Astrocyte of the cerebellum (primary cell): ENCODE results near the gene CASQ1.

Source experiments
- DNase-seq: peaks from one replicate; pipeline ENCODE4 v3.0.0-alpha.2; 2011; ENCODE audit warnings: low read depth
- H3K4me3 ChIP-seq: 2 replicates; pipeline ENCODE4 v1.5.1; 2011; ENCODE audit warnings: mild to moderate bottlenecking, low read depth, low read length, moderate library complexity
- in situ Hi-C: cut with HindIII; loops from 2 replicates; pipeline ENCODE4 v1.10.0; 2017; ENCODE audit warnings: low sequenced_read_pairs
- TF ChIP-seq, protein P1 (sequence below): IDR thresholded peaks from 2 replicates; pipeline ENCODE4 v1.5.1; 2012; ENCODE audit warnings: low read length, low read depth, moderate library complexity, mild to moderate bottlenecking; ENCODE audit errors: missing control alignments

Gene CASQ1

DNA sequence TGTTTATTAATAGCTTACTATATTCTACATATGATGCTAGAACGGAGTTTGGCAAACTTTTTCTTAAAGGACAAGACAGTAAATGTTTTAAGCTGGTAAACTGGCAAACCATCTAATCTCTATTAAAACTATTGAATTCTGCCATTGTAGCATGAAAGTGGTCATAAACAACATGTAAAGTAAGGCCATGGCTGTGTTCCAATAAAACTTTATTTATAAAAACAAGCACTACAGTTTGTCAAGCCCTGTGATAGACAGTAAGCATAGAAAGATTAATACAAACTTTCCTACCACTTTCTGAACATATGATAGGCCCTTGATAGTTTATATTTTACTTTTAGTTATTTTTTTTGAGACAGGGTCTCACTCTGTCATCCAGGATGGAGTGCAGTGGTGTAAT lies 37.2 kb downstream of the CASQ1 start:
- in situ Hi-C loops, result no loop called here
- no peak for DNase-seq
- TF ChIP-seq, protein P1, sequence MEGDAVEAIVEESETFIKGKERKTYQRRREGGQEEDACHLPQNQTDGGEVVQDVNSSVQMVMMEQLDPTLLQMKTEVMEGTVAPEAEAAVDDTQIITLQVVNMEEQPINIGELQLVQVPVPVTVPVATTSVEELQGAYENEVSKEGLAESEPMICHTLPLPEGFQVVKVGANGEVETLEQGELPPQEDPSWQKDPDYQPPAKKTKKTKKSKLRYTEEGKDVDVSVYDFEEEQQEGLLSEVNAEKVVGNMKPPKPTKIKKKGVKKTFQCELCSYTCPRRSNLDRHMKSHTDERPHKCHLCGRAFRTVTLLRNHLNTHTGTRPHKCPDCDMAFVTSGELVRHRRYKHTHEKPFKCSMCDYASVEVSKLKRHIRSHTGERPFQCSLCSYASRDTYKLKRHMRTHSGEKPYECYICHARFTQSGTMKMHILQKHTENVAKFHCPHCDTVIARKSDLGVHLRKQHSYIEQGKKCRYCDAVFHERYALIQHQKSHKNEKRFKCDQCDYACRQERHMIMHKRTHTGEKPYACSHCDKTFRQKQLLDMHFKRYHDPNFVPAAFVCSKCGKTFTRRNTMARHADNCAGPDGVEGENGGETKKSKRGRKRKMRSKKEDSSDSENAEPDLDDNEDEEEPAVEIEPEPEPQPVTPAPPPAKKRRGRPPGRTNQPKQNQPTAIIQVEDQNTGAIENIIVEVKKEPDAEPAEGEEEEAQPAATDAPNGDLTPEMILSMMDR, result no peak
- no peak overlapping the region for H3K4me3 ChIP-seq

- TF ChIP-seq, protein P1, result no peak
- no peak for DNase-seq
- in situ Hi-C loops, result no loop called here
- H3K4me3 ChIP-seq, result no peak overlapping the region
Measured at GRCh38 chr1:160228431-160228830, 38.1 kb downstream of the CASQ1 start.

GRCh38 chr1:160232911-160233310 lies 42.5 kb downstream of the CASQ1 start:
- in situ Hi-C loops, result no loop called here
- no peak overlapping the region for H3K4me3 ChIP-seq
- DNase-seq, result no peak
- TF ChIP-seq, protein P1, result no peak

DNA sequence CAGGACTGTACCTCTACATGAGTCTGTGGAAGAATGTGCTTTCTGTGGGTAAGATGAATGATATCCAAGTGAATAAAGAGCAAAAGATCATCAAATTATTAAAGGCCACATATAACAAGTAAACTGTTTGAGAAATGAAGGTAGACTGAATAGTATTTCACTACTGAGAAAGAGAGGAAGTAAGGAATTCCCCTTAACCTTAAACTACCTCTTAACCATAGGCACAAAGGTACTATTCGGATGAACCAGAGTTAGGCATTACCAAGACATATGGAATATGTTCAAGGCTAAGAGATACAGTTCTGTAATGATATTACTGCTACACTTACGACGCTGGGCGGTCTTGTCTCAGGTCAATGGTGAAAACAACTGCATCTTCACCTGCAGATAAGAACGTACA lies 46.4 kb downstream of the CASQ1 start:
- TF ChIP-seq, protein P1, result no peak
- H3K4me3 ChIP-seq, result no peak overlapping the region
- DNase-seq, result no peak
- in situ Hi-C loops, result no loop called here

DNA sequence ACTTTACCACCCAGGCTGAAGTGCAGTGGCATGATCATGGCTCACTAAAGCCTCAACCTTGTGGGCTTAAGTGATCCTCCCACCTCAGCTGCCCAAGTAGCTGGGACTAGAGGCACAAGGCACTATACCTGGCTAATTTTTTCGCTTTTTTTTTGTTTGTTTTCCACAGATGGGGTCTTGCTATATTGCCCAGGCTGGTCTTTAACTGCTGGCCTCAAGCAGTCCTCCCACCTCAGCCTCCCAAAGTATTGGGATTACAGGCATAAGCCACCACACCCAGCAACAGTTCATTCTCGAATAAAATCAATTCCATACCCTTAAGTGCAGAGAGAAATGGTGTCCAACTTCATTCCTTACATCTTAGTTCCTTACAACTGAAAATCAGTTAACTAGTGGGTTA lies 47.2 kb downstream of the CASQ1 start:
- in situ Hi-C loops, result no loop called here
- DNase-seq, result no peak
- no peak overlapping the region for H3K4me3 ChIP-seq
- TF ChIP-seq, protein P1, result no peak

DNA sequence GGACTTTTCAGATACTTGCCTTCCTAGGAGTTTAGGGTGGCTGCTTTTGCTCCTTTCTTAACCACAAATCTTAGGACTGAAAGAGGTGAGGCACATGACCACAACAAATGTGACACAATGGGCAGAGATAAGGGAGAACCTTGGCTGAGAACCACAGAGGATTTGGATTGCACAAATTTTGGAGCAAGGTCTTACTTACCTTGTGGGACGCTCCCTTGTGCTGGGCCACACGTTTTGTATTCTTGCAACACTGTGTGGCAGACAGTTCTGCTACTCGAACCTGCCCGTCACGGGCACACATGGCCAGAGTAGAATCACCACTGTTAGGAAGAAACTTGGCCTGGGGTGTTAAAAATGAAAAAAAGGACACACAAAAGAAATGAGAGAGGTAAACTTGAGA lies 48.0 kb downstream of the CASQ1 start:
- no peak overlapping the region for H3K4me3 ChIP-seq
- in situ Hi-C loops, result no loop called here
- no peak for DNase-seq
- TF ChIP-seq, protein P1, result no peak
